HepG2 (cell line): Measurements from ENCODE around the gene PAK1. TPM values are rescaled to one million over a fixed set of nuclear protein-coding genes. Genes with fewer than 3 reads are reported as not detected.

ENCODE experiments used
- BRD4 ChIP-seq: sonication (generic); formaldehyde crosslinking; IDR thresholded peaks from 2 replicates; pipeline ENCODE4 v1.4.0; 2020; ENCODE audit warnings: missing genetic modification reagents
- CBX5 ChIP-seq: sonication (generic); formaldehyde crosslinking; IDR thresholded peaks from 2 replicates; pipeline ENCODE4 v1.4.0; 2020; ENCODE audit warnings: missing genetic modification reagents, borderline replicate concordance
- EP300 ChIP-seq, 3 experiments: sonication (generic) in 1 of 3; formaldehyde crosslinking in 1 of 3; IDR thresholded peaks; 2 replicates each; pipeline versions ENCODE4 v1.5.1 to v1.6.1; 2011 to 2020; ENCODE audit warnings: low read depth in 2 of 3, low read length in 2 of 3, borderline replicate concordance in 1 of 3, improper control_type of control experiment in 1 of 3, mild to moderate bottlenecking in 1 of 3, missing genetic modification reagents in 1 of 3, moderate library complexity in 1 of 3
- ETV5 ChIP-seq: IDR thresholded peaks from 2 replicates; pipeline ENCODE4 v1.6.1; 2018; ENCODE audit warnings: missing biosample characterization, missing genetic modification reagents, inconsistent platforms, borderline replicate concordance
- FOXO1 ChIP-seq: sonication (generic); formaldehyde crosslinking; IDR thresholded peaks from 2 replicates; pipeline ENCODE4 v1.4.0; 2020; ENCODE audit warnings: missing genetic modification reagents
- MED13 ChIP-seq: sonication (generic); formaldehyde crosslinking; IDR thresholded peaks from 2 replicates; pipeline ENCODE4 v1.5.0; 2020; ENCODE audit warnings: missing genetic modification reagents
- MED8 ChIP-seq: sonication (generic); formaldehyde crosslinking; IDR thresholded peaks from 2 replicates; pipeline ENCODE4 v1.8.1; 2023; ENCODE audit warnings: mild to moderate bottlenecking, missing genetic modification reagents; ENCODE audit not compliant: insufficient replicate concordance
- SMAD1 ChIP-seq: sonication (generic); formaldehyde crosslinking; IDR thresholded peaks from 2 replicates; pipeline ENCODE4 v1.4.0; 2020; ENCODE audit warnings: missing genetic modification reagents, low read depth, mild to moderate bottlenecking, borderline replicate concordance
- ZFP82 ChIP-seq: sonication (generic); formaldehyde crosslinking; IDR thresholded peaks from 2 replicates; pipeline ENCODE4 v1.5.1; 2020; ENCODE audit warnings: mild to moderate bottlenecking, missing genetic modification reagents, borderline replicate concordance
- ZNF616 ChIP-seq: sonication (generic); formaldehyde crosslinking; IDR thresholded peaks from 2 replicates; pipeline ENCODE4 v1.5.0; 2020; ENCODE audit warnings: low read depth, mild to moderate bottlenecking, missing genetic modification reagents
- ZNF709 ChIP-seq: sonication (generic); formaldehyde crosslinking; IDR thresholded peaks from 2 replicates; pipeline ENCODE4 v1.5.0; 2020; ENCODE audit warnings: mild to moderate bottlenecking, missing genetic modification reagents
- polyA plus RNA-seq, 8 experiments: library from polyadenylated mRNA; depleted of rRNA in 3 of 8; stranded (reverse) in 7 of 8; unstranded in 1 of 8; fragments of >200 nt; fragmentation: Illumina TruSeq in 4 of 8; extraction: Trizol in 4 of 8; gene quantifications; 2 replicates each; pipeline versions ENCODE4 v1.2.1 to v1.2.3, GENCODE V29; 2011 to 2016; ENCODE audit warnings: low read depth in 4 of 8, missing spikeins in 1 of 8, mixed read lengths in 1 of 8; ENCODE audit not compliant: insufficient read depth in 1 of 8
- total RNA-seq, 5 experiments: library from RNA; depleted of rRNA; stranded (reverse); fragments of >200 nt; fragmentation: Illumina TruSeq; extraction: Trizol; gene quantifications; 2 replicates each; pipeline ENCODE4 v1.2.3, GENCODE V29; 2016; ENCODE audit warnings: low read depth in 1 of 5
- TF ChIP-seq, protein P1 (sequence below): IDR thresholded peaks from 2 replicates; pipeline ENCODE4 v1.6.1; 2016; ENCODE audit warnings: missing compliant biosample characterization, missing genetic modification reagents, borderline replicate concordance
- TF ChIP-seq, protein P2 (sequence below): sonication (generic); formaldehyde crosslinking; IDR thresholded peaks from 2 replicates; pipeline ENCODE4 v1.5.1; 2020; ENCODE audit warnings: missing genetic modification reagents, mild to moderate bottlenecking, borderline replicate concordance
- TF ChIP-seq, protein P3 (sequence below): IDR thresholded peaks from 2 replicates; pipeline ENCODE4 v1.6.1; 2016
- TF ChIP-seq, protein P4 (sequence below): sonication (generic); formaldehyde crosslinking; conservative IDR thresholded peaks from 2 replicates; pipeline ENCODE4 v1.8.1; 2023; ENCODE audit warnings: missing genetic modification reagents
- TF ChIP-seq, protein P5 (sequence below): sonication (generic); formaldehyde crosslinking; IDR thresholded peaks from 2 replicates; pipeline ENCODE4 v1.8.0; 2022; ENCODE audit warnings: missing genetic modification reagents, low read depth, mild to moderate bottlenecking, borderline replicate concordance

The PAK1 gene
- total and polyA plus RNA-seq, 2 of the 13 experiments (the other 11 are each of a cell fraction or from before 2014, with no cell fraction given) = 1.5 to 4.3 TPM

DNA sequence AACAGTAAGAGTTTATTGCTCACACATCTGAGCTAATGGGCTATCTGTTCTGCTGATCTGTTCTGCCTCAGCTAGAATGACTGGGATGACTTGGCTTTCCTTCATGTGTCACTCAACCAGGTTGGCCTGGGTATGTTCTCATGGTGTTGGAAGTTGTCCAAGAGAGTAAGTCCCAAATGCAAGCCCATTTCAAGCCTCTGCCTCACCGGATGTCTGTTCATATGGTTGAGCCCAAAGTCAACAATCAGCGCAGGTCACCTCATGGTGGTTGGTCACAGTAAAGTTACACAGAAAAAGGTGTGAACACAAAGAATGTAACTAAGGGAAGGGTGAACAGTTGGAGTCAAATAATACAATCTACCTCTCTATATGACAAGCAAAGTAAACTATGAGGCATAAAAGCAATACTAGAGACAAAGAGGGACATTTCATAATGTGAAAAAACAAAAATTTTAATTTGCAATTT lies 174.3 kb downstream of the PAK1 start (continued):
- TF ChIP-seq ZNF709 (CRISPR knock-in tag) (no peak), EP300 (IDR thresholded peaks at IDR 0.05; ENCODE audit: low read depth in 2 of 2, low read length in 2 of 2) (no peak), EP300 (CRISPR knock-in tag; IDR thresholded peaks at IDR 0.05; ENCODE audit: borderline replicate concordance) (no peak), FOXO1 (CRISPR knock-in tag) (no peak; the same call in 1 of the 2 replicates), ETV5 (peak; percentile 93; the same call in 1 of the 2 replicates), MED8 (CRISPR knock-in tag) (no peak), ZFP82 (no peak), ZNF616 (no peak), MED13 (no peak), CBX5 (CRISPR knock-in tag) (no peak), BRD4 (CRISPR knock-in tag) (no peak), SMAD1 (CRISPR knock-in tag) (no peak)
- TF ChIP-seq, protein P1, sequence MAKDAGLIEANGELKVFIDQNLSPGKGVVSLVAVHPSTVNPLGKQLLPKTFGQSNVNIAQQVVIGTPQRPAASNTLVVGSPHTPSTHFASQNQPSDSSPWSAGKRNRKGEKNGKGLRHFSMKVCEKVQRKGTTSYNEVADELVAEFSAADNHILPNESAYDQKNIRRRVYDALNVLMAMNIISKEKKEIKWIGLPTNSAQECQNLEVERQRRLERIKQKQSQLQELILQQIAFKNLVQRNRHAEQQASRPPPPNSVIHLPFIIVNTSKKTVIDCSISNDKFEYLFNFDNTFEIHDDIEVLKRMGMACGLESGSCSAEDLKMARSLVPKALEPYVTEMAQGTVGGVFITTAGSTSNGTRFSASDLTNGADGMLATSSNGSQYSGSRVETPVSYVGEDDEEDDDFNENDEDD (CRISPR knock-in tag) = no peak
- TF ChIP-seq, protein P2, sequence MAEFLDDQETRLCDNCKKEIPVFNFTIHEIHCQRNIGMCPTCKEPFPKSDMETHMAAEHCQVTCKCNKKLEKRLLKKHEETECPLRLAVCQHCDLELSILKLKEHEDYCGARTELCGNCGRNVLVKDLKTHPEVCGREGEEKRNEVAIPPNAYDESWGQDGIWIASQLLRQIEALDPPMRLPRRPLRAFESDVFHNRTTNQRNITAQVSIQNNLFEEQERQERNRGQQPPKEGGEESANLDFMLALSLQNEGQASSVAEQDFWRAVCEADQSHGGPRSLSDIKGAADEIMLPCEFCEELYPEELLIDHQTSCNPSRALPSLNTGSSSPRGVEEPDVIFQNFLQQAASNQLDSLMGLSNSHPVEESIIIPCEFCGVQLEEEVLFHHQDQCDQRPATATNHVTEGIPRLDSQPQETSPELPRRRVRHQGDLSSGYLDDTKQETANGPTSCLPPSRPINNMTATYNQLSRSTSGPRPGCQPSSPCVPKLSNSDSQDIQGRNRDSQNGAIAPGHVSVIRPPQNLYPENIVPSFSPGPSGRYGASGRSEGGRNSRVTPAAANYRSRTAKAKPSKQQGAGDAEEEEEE (CRISPR knock-in tag) = no peak
- TF ChIP-seq, protein P3, sequence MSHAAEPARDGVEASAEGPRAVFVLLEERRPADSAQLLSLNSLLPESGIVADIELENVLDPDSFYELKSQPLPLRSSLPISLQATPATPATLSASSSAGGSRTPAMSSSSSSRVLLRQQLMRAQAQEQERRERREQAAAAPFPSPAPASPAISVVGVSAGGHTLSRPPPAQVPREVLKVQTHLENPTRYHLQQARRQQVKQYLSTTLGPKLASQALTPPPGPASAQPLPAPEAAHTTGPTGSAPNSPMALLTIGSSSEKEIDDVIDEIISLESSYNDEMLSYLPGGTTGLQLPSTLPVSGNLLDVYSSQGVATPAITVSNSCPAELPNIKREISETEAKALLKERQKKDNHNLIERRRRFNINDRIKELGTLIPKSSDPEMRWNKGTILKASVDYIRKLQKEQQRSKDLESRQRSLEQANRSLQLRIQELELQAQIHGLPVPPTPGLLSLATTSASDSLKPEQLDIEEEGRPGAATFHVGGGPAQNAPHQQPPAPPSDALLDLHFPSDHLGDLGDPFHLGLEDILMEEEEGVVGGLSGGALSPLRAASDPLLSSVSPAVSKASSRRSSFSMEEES (CRISPR knock-in tag) = 0 out of 2 replicates have a peak, but pooled peaks have one; percentile 12
- TF ChIP-seq, protein P4, sequence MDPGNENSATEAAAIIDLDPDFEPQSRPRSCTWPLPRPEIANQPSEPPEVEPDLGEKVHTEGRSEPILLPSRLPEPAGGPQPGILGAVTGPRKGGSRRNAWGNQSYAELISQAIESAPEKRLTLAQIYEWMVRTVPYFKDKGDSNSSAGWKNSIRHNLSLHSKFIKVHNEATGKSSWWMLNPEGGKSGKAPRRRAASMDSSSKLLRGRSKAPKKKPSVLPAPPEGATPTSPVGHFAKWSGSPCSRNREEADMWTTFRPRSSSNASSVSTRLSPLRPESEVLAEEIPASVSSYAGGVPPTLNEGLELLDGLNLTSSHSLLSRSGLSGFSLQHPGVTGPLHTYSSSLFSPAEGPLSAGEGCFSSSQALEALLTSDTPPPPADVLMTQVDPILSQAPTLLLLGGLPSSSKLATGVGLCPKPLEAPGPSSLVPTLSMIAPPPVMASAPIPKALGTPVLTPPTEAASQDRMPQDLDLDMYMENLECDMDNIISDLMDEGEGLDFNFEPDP (CRISPR knock-in tag) = no peak
- TF ChIP-seq, protein P5, sequence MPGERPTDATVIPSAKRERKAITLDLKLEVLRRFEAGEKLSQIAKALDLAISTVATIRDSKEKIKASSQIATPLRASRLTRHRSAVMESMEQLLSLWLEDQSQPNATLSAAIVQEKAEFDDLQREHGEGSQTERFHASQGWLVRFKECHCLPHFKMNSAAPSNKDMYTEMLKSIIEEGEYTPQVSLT (CRISPR knock-in tag) = no peak
